Stimulated activated CD4-positive, alpha-beta T cell treated with anti-CD3 and anti-CD28 coated beads, Interleukin-1b, Interleukin-23, amount 100 ng/mL, for 4 hours (primary cell): ENCODE results near the gene PROSER1.
"Not testable (repeated sequence)": the region's sequence is repeated elsewhere in the genome, so short reads cannot be mapped to it uniquely, and the experiment has no call there.

ENCODE experiments used
- DNase-seq, 2 donors: peaks; one replicate each; pipeline ENCODE4 v3.0.0-alpha.2; 2020; ENCODE audit warnings: low read depth in 2 of 2

PROSER1 gene

DNA sequence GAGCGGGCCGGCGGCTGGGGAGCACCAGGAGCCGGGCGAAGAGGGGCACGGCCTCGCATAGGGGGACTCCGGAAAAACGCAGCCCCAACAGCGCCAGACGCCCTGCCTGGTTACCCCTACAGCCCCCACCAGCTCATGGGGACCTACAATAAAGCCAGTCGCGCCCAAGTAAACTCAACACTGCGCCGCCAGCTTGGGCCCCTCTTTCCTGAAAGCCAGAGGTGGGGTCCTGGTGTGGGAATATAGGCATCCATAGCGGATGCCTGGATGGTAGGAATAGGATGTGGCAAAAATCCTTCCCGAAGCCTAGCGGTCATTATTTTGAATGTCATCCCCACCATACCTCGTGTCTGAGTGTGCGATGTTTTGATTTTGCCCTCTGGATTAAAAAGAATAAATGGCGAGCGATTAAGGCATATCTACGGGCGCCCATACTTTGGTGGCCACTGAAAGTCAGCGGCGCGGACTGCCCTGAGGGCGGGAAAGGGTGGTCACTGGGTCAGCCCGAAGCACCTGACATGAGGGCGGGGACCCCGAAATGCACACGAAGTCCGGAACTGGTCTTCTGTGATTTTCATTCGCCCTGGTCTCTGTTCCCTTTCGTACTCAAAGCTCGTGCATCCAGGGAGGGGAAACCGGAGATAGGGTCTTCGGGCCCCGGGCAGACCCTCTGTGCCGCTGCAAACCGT lies at the start of gene PROSER1, which contains the start of gene NHLRC3:
TSS of gene PROSER1 (minus strand) at position 210 of the 689 bp plus-strand sequence. CDS start 847 bp downstream, outside the sequence.
TSS of gene NHLRC3 (plus strand) at position 577 of the 689 bp plus-strand sequence. CDS start 184 bp downstream, outside the sequence.
- DNase-seq = peak; percentile 60 to 68

DNA sequence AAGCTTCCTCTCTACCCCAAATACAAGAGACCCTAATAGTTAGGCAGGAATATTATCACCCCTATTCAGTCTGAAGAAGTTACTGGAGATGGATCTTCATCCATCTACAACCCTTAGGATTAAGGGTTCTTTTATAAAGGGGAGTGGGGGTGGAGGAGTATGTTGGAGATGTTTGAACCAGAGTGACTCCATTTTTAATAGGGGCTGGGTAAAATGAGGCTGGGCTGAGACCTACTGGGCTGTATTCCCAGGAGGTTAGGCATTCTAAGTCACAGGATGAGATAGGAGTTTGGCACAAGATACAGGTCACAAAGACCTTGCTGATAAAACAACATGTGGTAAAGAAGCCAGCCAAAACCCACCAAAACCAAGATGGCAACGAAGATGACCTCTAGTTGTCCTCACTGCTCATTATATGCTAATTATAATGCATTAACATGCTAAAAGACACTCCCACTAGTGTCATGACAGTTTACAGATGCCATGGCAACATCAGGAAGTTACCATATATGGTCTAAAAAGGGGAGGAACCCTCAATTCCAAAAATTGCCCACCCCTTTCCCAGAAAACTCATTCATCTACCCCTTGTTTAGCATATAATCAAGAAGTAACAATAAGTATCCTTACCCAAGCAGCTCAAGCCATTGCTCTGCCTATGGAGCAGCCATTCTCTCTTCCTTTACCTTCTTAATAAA lies 48.5 kb upstream of the PROSER1 start:
- not testable (repeated sequence) for DNase-seq

DNA sequence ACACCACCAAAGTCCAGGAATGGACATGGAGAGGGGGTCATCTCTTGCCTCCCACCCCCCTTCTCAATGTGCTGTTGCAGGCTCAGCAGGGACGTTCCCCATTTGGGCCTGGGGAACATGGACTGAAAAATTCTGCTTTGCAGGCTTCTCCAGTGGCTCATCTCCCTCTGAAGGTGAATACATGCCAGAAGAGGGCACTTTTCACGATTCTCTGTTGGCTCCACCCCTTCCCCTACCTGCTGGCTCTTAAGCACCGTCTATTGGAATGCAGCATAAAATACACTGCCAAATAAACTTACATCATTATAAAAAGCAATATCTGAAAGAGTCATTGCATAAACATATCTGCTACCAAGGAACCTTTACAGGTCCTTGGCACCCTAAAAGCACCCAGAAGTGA lies 36.1 kb upstream of the PROSER1 start:
- DNase-seq = no peak

DNA sequence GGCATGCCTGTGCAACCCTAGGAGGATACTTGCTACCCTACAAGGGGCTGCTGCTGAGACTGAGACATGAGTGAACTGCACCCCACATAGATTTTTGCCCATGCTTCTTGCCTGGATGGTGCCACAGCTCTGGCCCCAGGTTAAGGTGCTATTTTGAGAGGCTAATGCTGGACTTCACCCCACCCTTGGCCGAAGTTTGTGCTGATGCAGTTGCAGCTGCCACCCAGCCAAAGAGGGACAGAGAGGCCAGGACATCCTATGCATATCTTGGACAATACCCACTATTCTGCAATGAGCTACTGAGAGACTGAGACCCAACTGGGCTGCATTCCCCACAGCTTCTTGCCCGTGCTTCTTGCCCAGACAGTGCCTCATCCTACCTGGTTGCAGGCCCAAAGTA lies 35.0 kb upstream of the PROSER1 start:
- no peak for DNase-seq

DNA sequence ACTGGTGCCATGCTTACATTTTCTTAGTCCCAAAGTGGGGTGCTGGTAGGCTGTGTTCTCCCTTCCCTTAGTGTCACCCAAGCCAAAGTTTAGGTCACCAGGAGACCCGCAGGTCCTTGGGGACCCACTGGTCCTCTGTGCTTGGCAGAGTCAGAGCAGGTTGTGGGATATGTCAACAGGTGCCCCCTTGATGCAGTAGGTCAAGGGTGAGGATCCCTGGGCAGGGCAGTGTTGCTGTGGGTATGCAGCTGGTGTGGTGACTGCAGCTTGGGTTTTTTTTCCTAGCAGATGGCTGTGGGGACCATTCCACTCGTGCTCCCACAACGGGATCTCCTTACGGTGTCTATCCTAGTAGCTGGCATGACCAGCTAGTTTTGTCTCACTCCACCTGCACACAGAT lies 24.1 kb upstream of the PROSER1 start:
- DNase-seq = no peak

DNA sequence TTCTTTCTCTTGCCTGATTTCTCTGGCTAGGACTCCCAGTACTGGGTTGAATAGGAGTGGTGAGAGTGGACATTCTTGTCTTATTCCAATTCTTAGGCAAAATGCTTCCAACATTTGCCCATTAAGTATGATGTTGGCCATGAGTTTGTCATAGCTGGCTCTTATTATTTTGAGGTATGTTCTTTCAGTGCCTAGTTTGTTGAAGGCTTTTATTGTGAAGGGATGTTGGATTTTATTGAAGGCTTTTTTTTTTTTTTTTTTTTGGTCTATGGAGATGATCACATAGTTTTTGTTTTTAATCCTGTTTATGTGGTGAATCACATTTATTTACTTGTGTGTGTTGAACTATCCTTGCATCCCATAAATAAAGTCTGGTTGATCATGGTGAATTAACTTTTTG lies 20.2 kb upstream of the PROSER1 start:
- no peak for DNase-seq

DNA sequence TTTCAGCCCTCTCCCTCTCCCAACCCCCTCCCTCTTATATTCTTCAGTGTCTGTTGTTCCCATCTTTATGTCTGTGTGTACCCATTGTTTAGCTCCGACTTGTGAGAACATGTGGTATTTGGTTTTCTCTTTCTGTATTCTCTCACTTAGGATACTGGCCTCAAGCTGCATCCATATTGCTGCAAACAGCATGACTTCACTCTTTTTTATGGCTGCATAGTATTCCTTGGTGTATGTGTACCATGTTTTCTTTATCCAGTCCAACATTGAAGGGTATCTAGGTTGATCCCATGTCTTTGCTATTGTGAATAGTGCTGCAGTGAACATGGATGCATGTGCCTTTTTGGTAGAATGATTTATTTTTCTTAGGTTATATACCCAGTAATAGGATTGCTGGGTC lies 18.1 kb upstream of the PROSER1 start:
- DNase-seq = no peak

DNA sequence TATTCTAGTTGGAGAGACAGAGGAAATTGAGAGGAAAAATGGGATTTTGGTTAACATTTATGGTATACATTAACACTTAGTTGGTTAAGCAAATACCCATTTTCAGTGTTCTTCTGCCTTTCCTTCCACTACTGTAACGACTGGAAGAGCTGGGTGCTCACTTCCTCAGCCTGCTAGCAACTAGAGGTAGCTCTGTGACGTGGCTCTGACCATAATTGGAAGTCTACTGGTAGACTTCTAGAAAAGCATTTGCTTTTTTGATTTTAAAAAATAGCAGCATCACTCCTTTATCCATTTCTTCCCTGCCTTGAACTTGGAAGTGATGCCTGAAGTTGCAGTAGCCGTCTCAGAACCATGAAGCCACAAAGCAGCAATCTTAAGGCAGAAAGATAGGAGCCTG lies 16.2 kb upstream of the PROSER1 start:
- no peak for DNase-seq

DNA sequence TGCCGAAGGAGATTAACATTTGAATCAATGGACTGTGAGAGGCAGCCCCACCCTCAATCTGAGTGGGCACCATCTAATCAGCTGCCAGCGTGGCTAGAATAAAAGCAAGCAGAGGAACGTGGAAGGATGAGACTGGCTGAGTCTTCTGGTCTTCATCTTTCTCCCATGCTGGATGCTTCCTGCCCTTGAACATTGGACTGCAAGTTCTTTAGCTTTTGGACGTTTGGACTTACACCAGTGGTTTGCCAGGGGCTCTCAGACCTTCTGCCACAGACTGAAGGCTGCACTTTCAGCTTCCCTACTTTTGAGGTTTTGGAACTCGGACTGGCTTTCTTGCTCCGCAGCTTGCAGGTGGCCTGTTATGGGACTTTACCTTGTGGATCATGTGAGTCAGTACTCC lies 15.1 kb upstream of the PROSER1 start:
- DNase-seq = no peak

DNA sequence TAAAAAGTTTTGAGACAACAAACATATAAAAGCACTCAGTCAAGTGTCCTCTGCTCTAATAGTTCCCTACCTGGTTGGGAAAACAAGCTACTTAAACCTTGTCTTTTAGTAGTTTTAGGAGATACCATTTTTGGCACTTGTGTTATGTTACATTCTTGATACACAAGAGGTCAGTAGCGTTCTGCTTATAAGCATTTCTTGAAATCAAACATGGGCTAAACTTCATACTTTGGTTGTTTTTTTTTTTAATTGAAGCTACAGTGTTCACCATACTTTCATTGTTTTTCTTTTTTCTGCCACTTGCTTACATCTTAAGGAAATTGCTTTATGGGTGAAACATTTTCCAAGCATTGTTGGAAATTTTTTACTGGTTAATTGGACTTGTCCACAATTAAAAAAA lies 13.3 kb upstream of the PROSER1 start:
- DNase-seq = no peak

DNA sequence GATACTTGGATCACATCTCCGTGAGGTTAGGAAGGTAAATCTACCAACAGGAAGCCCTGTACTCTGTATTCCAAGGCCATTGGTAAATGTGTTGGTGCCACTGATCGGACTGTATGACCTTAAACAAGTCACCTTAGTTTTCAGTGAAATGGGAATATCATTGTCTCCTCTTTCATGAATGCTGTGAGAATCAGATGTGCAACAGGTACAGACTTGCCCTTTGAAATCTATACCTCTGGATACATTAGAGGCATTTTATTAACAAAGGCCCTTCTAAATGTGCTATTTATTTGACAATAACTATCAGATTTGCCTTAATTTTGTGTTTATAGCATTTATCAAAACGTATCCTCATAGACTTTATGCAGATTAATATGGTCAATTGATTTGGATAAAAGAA lies 11.4 kb upstream of the PROSER1 start:
- no peak for DNase-seq

DNA sequence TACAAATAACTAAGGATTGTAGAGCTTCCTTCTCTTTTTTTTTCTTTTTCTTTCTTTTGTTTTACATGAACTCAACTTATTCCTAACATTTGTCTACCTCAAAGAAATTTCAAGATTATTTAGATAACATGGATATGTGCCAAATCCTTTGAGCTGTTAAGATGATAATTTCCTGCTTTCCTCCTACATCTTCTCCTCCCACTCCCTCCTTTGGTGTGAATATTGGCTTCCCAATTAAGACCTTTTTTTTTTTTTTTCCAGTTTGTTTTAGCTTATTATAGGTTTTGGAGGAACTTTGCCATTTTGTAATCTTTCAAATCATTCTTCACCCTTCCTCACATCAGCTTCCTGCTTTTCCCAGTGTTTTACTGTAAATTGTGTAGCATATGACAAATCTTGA lies 10.9 kb upstream of the PROSER1 start:
- DNase-seq = no peak

DNA sequence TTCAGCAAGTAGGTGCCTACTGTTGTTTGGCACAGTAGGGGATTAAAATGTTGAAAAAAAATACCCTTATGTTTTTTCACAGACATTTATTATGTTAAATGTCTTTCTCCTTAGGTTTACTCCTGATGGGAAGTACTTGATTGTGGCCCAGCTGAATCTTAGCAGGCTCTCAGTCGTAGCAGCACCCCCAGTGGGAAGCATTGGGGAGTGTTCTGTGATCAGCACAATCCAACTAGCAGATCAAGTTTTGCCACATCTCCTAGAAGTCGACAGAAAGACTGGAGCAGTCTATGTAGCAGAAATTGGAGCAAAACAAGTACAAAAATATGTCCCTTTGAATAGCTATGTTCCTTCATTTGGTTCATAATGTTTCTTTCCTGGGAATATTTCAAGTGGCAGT lies 9.7 kb upstream of the PROSER1 start:
- no peak for DNase-seq

DNA sequence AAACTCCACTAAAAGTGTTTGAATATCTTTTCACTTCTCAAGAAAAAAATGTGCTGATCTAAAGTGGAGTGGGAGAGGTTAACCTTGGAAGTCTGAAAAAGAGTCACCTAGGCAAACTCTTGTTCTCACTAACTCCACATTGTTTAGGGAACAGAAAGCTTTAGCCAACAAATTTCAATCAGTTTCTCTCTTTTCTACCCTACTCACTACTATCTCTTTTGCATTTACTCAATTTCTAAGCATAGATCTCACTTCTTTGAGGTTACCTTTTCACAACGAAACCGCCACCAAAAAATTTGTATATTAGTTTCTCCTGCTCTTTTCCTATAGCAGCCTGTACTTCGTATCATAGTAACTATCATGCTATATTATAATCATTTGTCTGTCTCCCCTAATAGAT lies 6.6 kb upstream of the PROSER1 start:
- no peak for DNase-seq

DNA sequence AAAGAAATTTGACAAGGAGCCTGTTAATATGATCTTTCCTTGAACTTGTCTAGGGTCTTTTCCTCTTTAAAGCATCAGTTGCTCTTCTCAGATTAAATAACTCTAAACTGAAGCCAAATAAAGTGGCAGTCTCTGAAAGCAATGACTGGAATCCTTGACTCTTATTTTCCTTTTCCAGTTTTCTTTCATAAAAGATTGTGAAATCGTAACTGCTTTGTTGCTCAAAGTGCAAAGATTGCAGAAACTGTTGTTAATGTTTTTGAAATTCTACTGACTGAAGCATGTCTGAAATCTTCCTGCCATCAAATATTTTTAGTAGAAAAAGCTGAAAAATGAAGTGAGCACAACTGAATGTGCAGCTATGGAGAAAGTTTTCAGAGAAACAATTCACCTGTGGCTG lies 2.3 kb upstream of the PROSER1 start:
- no peak for DNase-seq

DNA sequence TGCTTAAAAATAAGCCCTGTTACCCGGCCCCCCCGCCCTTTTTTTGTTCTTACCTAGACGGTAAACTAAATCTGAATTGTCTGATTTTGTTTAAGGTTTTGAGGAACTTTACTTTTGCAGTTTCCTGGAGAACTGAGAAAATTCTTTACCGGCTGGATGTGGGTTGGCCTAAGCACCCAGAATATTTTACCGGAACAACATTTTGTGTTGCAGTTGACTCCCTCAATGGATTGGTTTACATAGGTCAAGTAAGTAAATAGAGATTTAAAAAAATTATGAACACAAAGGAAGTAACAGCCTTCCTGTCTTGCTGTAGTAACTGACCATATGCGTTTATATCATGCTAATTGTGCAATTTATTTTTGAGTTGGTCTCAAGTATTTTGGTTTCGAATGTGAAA lies 1.2 kb upstream of the PROSER1 start:
- no peak for DNase-seq

DNA sequence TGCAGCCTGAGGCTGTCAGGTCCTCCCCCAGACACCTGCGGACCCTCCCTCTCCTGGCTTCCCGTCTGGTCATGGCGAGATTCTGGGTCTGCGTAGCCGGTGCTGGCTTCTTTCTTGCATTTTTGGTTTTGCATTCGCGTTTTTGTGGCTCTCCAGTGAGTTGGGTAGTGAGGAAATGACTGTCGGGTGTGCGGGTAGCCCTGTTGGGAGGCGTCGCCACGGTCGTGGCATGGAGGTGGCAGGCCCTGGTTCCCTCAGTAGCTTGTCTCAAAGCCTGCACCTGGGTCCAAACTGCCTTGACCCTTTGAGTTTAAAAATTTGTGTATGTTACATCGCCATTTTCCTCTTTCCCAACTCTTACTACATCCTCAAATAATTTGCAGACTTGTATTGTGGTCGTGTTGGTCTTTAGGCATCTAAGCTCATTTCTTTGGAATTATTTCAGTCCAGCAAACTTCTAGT lies 711 bp upstream of the PROSER1 start:
- peak; percentile 19 to 22 for DNase-seq

DNA sequence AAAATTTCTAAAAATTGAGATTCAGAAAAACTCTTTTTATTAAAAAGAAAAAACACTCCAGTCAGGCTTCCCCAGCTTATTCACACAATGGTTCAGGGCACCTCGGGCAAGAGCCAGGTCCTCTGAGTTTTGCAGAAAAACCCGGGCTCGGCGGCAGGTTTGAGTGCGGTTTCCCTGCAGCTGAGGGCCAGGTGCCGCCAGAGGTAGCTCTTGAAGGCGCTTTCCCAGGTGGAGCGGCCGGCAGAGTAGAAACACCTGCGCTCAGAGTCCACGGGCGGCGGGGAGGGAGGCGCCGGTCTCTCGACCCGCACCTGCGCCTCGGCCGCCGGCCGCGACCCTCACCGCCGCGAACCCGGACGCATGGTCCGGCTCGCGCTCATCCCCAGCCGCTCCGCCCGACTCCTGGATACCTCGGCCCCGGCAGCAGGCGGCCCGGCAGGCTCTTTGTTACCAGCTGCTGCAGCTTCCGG lies 444 bp downstream of the PROSER1 start:
- no peak for DNase-seq

DNA sequence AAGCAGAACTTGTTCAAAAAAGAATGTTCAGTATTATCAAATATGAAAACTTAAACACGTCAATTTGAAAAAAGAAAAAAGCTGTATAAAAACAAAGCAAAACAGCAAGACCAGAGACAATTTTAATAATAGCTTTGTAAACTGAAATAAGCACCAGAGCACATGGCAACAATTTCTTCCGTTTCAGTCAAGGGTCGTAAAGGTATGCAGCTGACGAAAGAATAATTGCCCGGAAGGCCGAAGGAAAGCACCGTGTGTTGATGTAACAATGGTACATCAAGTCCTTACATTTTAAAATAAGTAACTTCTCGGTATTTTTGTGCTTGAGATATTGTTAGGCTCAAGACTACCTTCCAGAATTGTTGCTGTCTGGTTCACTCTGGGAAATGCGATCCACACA lies 1.7 kb downstream of the PROSER1 start:
- DNase-seq = no peak

DNA sequence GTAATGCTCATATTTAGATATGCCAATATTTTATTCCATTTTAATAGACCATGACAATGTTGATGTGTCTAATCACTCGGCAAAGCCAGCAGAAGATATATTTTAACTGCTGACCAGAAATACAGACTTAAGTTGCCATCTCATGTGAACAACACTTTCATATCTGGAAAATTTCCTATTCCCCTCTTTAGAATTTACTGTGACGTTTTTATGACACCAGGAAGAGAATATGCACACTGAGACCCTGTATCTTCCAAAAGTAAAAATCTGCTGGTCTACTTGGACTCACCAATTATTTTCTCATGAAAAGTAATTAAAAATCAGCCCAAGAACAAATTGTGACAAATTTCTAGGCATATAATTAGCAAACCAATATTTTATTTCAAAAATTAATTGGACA lies 2.1 kb downstream of the PROSER1 start:
- DNase-seq = no peak

DNA sequence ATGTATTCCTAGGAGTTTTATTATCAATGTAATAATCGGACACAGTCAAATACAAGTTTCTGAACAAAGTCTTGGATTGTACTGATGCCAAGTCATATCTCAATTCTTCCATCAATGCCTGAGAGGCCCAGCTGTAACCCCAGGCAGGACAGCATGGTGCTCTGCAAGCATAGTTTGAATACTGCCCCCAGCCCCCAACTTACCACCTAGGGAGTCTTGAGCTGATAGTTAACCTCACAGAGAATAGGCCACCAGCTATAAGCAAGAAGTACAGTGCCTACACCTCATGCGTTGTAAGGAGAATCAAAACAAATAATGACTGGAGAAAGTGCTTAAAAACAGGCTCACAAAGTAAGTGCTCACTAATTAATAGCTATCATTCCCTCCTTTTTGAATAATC lies 2.7 kb downstream of the PROSER1 start:
- DNase-seq = no peak

DNA sequence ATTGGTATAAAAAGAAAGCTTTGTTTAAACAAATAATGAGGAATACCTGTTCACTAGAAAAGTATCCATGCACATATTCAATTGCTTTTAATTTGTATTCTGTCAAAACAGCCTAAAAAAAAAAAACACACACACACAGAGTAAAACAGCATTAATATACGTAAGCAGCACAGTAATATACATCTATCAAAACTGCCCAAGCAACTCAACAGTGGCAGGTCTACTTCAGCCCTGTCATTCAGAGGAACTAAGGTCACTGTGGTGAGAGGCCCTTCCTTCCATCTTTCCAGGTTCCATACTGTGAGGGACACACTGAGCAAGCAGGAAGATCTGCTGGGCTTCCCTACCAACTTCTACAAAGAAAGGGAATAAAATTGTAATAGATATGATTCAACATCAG lies 3.8 kb downstream of the PROSER1 start:
- no peak for DNase-seq

DNA sequence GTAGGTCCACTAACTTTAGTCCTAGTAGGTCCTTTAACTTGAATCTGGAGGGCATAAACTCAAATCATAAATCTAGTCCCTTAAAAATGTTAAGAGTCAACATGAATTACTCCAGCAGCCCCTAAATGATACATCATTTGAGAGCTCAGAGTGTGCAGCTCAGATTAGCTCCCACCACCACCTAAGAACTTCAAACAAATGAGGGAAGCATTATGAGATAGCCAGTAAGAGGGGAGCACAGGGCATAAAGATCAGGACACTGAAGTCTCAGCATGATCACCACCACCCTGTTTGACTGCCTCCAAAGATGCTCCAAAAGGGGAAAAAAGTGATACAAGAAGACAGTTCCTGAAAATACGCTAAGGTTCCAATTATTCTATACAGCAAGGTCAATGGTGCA lies 5.7 kb downstream of the PROSER1 start:
- no peak for DNase-seq
